B cell (primary cell): Measurements from ENCODE around the gene SIDT2. TPM values are rescaled to one million over a fixed set of nuclear protein-coding genes. Genes with fewer than 3 reads are reported as not detected.

Source experiments
- ATAC-seq: fragments of 200-7000 bp; cut with Tn5 transposase; one replicate; pipeline ENCODE4 v1.10.0; 2021; ENCODE audit warnings: low read depth, mild to moderate bottlenecking, moderate number of reproducible peaks, moderate library complexity
- CTCF ChIA-PET: fragments of 350-600 bp; sonication (Branson Sonifier 250); formaldehyde crosslinking; loops from one replicate; lab custom pipeline; 2021; ENCODE audit warnings: antibody characterized with exemption, inconsistent platforms; lab: Charles Lee
- POLR2A ChIA-PET: fragments of 350-600 bp; sonication (Branson Sonifier 250); formaldehyde crosslinking; loops from one replicate; lab custom pipeline; 2021; ENCODE audit warnings: antibody characterized with exemption; lab: Charles Lee
- DNase-seq: peaks from one replicate; pipeline ENCODE4 v3.0.0; 2013
- H2AFZ ChIP-seq: 2 replicates; pipeline ENCODE4 v1.6.1; 2012; ENCODE audit warnings: mild to moderate bottlenecking, low read depth, low read length; ENCODE audit not compliant: insufficient read depth, poor library complexity, severe bottlenecking
- H3K27ac ChIP-seq, 2 donors: 1 replicate in 1 of 2; 2 replicates in 1 of 2; pipeline ENCODE4 v1.5.1; 2012 to 2013; ENCODE audit warnings: low read length in 2 of 2, mild to moderate bottlenecking in 2 of 2, moderate library complexity in 1 of 2
- H3K27me3 ChIP-seq, 4 experiments: fragments of 200-600 bp in 1 of 4; sonication (generic) in 1 of 4; replicated peaks in 1 of 4; 1 replicate in 2 of 4; 2 replicates in 2 of 4; pipeline versions ENCODE4 v1.6.1 to v1.7.0; 2013 to 2016; ENCODE audit warnings: low read length in 3 of 4, mild to moderate bottlenecking in 2 of 4, mixed read lengths in 1 of 4, moderate library complexity in 1 of 4; ENCODE audit not compliant: insufficient read depth in 4 of 4, control insufficient read depth in 3 of 4; ENCODE audit errors: control extremely low read depth in 1 of 4
- H3K36me3 ChIP-seq, 2 experiments: replicated peaks in 1 of 2; 1 replicate in 1 of 2; 2 replicates in 1 of 2; pipeline versions ENCODE4 v1.6.1 to v1.7.1; 2013; ENCODE audit warnings: low read length in 1 of 2; ENCODE audit not compliant: insufficient read depth in 2 of 2, control insufficient read depth in 1 of 2; ENCODE audit errors: control extremely low read depth in 1 of 2, extremely low read depth in 1 of 2
- H3K4me1 ChIP-seq, 2 donors: fragments of 200-600 bp in 1 of 2; sonication (generic) in 1 of 2; 1 replicate in 1 of 2; 2 replicates in 1 of 2; pipeline versions ENCODE4 v1.5.1 to v1.6.1; 2013 to 2017; ENCODE audit warnings: low read length in 2 of 2; ENCODE audit not compliant: control insufficient read depth in 2 of 2, insufficient read depth in 2 of 2
- H3K4me2 ChIP-seq: replicated peaks from 2 replicates; pipeline ENCODE3; 2012; ENCODE audit warnings: mild to moderate bottlenecking, low read depth, low read length; ENCODE audit not compliant: poor library complexity, severe bottlenecking
- H3K4me3 ChIP-seq, 5 experiments: fragments of 200-600 bp in 1 of 5; sonication (generic) in 1 of 5; 1 replicate in 3 of 5; 2 replicates in 2 of 5; pipeline versions ENCODE4 v1.5.1 to v1.7.0; 2011 to 2016; ENCODE audit warnings: low read length in 4 of 5, mild to moderate bottlenecking in 4 of 5, low read depth in 2 of 5, control low read depth in 1 of 5, moderate library complexity in 1 of 5; ENCODE audit not compliant: insufficient read depth in 1 of 5; ENCODE audit errors: control extremely low read depth in 1 of 5, extremely low read depth in 1 of 5
- H3K79me2 ChIP-seq: fragments of 200-600 bp; sonication (generic); one replicate; pipeline ENCODE4 v1.6.0; 2016; ENCODE audit warnings: low read length; ENCODE audit not compliant: control insufficient read depth, insufficient read depth
- H3K9ac ChIP-seq: fragments of 200-600 bp; sonication (generic); 2 replicates; pipeline ENCODE4 v1.6.1; 2017; ENCODE audit warnings: mild to moderate bottlenecking, low read length, moderate library complexity
- H3K9me3 ChIP-seq, 3 donors: one replicate each; pipeline versions ENCODE4 v1.6.1 to v1.7.1; 2013; ENCODE audit warnings: low read length in 2 of 3; ENCODE audit not compliant: control insufficient read depth in 2 of 3, insufficient read depth in 1 of 3; ENCODE audit errors: control extremely low read depth in 1 of 3
- H4K20me1 ChIP-seq: 2 replicates; pipeline ENCODE4 v1.6.0; 2012; ENCODE audit warnings: mild to moderate bottlenecking, low read length; ENCODE audit not compliant: insufficient read depth, control insufficient read depth, poor library complexity, severe bottlenecking
- H3K27ac Mint-ChIP-seq: one replicate; pipeline ENCODE4 v1.8.0; 2021; ENCODE audit warnings: mixed read lengths
- H3K27me3 Mint-ChIP-seq: one replicate; pipeline ENCODE4 v1.8.0; 2021; ENCODE audit warnings: mixed read lengths
- H3K4me1 Mint-ChIP-seq: one replicate; pipeline ENCODE4 v1.8.0; 2021; ENCODE audit warnings: mixed read lengths
- H3K4me3 Mint-ChIP-seq: one replicate; pipeline ENCODE4 v1.8.0; 2021; ENCODE audit warnings: mixed read lengths
- H3K9me3 Mint-ChIP-seq: one replicate; pipeline ENCODE4 v1.8.0; 2022; ENCODE audit warnings: mixed read lengths; ENCODE audit not compliant: insufficient read depth
- CTCF ChIP-seq: fragments of 200-600 bp; IDR thresholded peaks from one replicate; pipeline ENCODE4 v1.8.0; 2022; ENCODE audit warnings: antibody characterized with exemption, mild to moderate bottlenecking
- EZH2 ChIP-seq: IDR thresholded peaks from 2 replicates; pipeline ENCODE4 v1.6.1; 2012; ENCODE audit warnings: borderline replicate concordance, low read depth, mild to moderate bottlenecking, moderate library complexity, low read length; ENCODE audit not compliant: insufficient read depth, poor library complexity, severe bottlenecking
- WGBS: methylation state at CpG from one replicate; pipeline ENCODE4 v1.1.5; 2013; ENCODE audit warnings: missing lambda C conversion rate; ENCODE audit not compliant: insufficient coverage; 5-methylcytosine and 5-hydroxymethylcytosine counted together
- intact Hi-C: fragments of 100-400 bp; cut with micrococcal nuclease; formaldehyde crosslinking; loops from one replicate; pipeline ENCODE4 v1.10.0; 2022
- polyA plus RNA-seq: library from polyadenylated mRNA; depleted of rRNA; stranded (reverse); fragments of >200 nt; gene quantifications from 2 replicates; pipeline ENCODE4 v1.2.3, GENCODE V29; 2012
- total RNA-seq, 2 donors: library from RNA; stranded (reverse); fragments of 120-200 nt in 1 of 2; gene quantifications; 1 replicate in 1 of 2; 2 replicates in 1 of 2; pipeline versions ENCODE4 v1.2.3 to v1.2.4, GENCODE V29; 2013 to 2022

SIDT2 gene
- total and polyA plus RNA-seq, 2 donors (not counting 1 experiment from before 2014, with no cell fraction given) = 78.9 to 241 TPM

- TF ChIP-seq EZH2 (no peak), CTCF (no peak)
- no peaks in the 10 kb centered on the region for H3K9me3 ChIP-seq
- ATAC-seq = peak; percentile 86
- H3K36me3 ChIP-seq = peaks cover 0 to 65% of the 10 kb centered on the region in 2 experiments
- ChIA-PET POLR2A (interaction anchor here (0.5 to 2.8 kb wide), 8 partner anchors 10 to 56 kb away, joined by 3 to 33 read pairs (median 5); partner anchors contain the start of genes PAFAH1B2 and SIDT2), CTCF (interaction anchor here (0.5 to 2.5 kb wide), 5 partner anchors 9 to 402 kb away, joined by 3 to 12 read pairs (median 3); partner anchors contain the start of gene ZPR1)
- H3K9me3 Mint-ChIP-seq = no peaks in the 10 kb centered on the region
- H3K27me3 ChIP-seq = no peaks in the 10 kb centered on the region
- peaks cover 68% of the 10 kb centered on the region for H3K4me1 Mint-ChIP-seq
- H3K79me2 ChIP-seq = peaks cover 53% of the 10 kb centered on the region
- peak overlapping the region; percentile 38 for H3K9ac ChIP-seq
- peak overlapping the region; percentile 73 for H3K4me2 ChIP-seq
- H3K4me3 ChIP-seq = peak overlapping the region in 4 of 5 experiments; percentile 15 to 53 (median 32)
- H3K4me3 Mint-ChIP-seq = peak overlapping the region; percentile 80
- peak overlapping the region; percentile 26 for H2AFZ ChIP-seq
- intact Hi-C loops = loop anchor here (1.0 kb wide), 2 partner anchors 11 to 45 kb away; partner anchors contain the start of genes PAFAH1B2 and SIDT2
- H4K20me1 ChIP-seq = no peaks in the 10 kb centered on the region
- DNase-seq = peak; percentile 95
- peak overlapping the region; percentile 98 for H3K27ac Mint-ChIP-seq
- WGBS = 20% methylated on average over 21 of the region's 22 CpGs
- peak overlapping the region; percentile 90 to 91 for H3K27ac ChIP-seq
- H3K4me1 ChIP-seq = peaks cover 56 to 77% of the 10 kb centered on the region in 2 donors
- H3K27me3 Mint-ChIP-seq = no peaks in the 10 kb centered on the region
These were observed 10.8 kb downstream of the SIDT2 start for GRCh38 chr11:117189191-117189940.
